NCI-H226 (cell line): ENCODE measurements around the gene FAF1.

Experiments
- DNase-seq: peaks from one replicate; pipeline ENCODE4 v3.0.0-alpha.2; 2015

Gene FAF1

DNA sequence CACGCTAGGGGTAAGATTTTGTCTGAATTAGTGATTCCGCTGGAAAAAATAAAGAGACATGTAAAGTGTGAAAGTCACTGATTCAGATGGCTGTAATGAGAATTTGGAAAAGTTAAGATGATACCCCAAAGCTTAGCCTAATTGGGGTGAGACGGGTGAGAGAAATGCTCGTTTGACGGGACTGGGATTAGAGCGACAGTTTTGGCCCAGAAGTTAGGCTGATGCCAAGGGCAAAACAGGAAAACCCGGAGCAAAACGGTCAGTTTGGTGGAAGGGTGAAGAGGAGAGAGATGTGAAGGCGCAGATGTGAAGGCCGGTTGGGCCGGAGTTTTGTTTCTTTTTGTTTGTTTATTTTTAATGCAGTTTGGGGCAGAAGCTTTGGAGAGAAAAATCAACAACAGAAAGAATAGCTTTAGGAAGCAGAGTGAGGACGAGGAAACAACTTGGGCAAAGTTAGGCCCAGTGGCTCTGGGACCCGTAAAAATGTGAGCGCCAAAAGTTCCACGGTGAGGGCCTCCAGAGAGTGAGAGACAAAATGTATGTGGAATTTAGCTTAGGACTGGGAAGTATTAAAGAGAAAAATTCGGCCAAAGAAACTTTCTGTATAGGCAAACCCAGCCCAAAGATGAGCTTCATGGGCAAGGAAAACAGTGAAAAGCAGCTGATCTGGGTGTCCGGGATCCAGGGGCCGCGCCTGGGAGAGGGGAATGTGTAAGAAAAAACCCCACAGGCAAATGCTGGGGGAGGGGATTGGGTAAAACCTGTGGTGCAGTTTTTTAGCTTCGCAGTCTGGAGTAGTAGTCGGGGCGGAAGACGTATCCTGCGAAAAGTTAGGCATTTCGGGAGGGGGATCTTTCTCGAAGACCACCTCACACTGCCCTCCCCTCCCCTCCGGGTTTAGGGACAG lies 538.0 kb downstream of the FAF1 start:
- DNase-seq = no peak

DNA sequence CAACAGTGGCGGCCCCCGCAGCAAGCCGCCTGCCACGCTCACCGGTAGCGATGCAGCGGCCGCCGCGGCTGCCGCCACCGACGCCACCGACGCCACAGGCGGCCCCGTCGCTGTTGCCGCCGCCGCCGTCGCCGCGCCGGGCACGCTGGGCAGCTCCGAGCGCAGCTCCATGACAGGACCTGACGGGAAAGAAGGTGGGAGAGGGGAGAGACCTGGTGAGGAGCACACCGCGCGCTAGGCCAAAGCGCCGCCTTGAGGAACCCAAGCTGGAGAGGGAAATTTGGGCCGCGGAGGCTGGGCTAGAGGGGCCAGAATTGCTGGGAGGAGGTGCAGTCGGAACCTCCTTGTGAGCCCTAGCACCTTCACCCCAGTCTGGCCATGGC lies 538.7 kb downstream of the FAF1 start:
- no peak for DNase-seq

DNA sequence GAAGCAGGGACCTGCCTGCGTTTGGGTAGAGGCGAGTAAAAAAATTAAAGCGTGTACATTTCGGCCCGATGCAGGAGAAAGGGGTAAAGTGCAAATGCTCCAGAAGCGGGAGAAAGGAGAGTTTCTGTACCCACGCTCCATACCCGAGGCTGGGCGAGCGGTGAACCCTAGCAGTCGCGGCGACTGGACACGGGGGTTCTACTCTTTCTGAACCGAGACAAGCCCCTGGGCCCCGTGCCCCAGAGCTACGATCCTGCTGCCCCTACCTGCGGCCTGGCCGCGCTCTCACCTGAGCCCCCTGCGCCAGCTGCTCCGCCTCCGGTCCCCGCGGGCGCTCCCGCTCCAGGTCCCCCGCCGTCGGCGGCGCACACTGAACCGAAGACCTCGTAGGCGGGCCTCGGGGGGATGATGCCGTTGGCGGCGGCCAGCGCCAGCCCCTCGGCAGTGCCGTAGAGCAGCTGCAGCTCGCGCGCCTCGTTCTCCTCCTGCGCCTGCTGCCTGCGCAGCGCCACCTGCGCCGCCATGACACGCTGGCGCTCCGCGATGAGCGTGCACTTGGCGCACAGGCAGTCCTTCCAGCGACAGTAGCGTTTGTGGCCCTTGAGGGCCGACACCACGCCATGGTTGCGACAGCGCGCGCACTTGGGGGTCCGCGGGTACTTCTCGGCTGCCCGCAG lies 539.2 kb downstream of the FAF1 start:
- no peak for DNase-seq

DNA sequence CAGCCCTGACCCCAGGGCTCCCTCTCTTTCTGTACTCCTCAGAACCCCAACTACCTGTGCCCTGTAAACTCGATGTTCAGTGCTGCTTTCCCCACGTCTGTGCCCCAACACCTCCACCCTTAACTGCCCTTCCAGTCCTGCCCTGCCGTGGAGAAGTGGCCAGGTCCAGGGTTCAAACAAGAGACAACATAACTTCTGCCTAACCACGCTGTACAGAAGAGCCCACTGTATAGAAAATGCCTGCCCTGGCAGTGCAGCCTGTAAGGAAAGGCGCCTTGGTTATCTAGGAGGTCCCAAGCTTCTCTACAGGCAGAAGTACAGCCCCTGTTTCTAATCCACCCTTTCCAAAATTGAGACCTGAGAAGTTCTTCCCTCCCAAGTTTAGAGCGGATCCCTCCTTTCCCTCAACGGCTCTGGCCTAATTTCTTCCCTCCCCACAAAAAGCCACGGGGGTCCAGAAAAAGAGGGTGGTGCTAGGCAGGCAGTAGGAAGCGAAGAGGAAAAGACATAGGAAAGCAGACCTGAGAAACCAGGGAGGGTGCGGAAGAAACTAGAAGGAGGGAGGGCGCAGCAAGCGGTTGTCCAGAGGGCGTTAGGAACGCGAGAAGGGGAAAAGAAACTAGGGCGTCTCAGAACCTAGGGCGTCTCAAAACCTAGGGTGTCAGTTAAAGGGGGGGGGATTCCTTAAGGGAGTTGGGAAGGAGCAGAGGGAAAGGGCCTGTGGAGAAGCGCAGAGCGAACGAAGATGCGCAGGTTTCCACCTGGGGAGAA lies 540.0 kb downstream of the FAF1 start:
- no peak for DNase-seq

DNA sequence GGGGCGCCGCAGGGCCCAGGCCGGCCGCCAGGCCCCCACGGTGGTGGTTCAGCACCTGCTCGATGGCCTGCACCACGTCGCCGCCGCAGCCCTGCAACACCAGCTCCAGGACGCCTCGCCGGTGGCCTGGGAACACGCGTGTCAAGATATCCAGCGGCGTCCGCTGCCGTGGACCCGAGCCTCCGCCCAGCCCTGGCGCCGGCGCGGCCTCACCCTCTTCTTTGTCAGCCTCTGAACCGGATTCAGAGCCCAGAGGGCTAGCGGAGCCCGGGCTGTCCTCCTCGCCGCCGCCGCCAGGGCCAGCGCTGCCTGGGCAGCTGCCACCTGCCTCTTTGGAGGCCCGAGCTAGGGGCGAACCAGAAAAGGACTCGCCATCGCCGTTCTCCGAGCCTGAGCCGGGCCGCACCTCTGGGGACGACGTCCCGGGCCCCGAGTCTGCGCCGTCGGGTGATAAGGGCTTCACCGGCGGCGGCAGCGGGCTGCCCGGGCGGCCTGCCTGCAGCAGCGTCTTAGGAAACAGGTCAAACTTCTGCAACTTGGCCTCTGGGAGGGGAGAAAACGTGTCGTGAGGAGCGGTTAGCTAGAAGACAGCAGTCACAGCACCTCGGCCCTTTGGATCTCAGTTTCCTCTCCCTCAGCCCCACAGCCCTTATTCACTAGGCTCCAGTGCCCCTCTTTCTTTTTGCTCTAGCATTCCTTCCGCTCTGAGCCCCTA lies 540.7 kb downstream of the FAF1 start:
- no peak for DNase-seq

DNA sequence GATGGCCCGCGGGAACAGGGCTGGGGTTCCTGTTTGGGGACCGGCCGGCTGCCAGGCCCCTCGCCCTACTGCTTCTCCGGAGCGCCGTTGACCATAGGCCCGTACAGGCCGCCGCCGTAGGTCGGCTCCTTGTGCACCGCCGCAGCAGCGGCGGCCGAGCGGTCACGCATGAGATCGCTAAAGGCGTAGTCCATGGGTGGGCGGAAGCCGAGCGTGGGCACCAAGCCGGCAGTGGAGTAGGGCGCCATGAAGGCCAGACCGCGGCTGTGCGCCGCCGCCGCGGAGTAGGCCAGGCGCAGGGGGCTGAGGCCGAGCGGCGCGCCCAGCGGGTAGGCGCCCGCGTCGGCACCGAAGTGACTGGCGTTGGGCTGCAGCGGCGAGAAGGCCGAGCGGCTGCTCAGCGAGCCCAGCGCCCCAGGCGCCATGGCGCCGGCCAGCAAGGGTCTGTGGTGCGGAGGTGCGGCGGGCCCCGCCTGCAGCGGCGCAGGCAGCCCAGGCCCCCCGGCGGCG lies 541.4 kb downstream of the FAF1 start:
- DNase-seq = no peak

DNA sequence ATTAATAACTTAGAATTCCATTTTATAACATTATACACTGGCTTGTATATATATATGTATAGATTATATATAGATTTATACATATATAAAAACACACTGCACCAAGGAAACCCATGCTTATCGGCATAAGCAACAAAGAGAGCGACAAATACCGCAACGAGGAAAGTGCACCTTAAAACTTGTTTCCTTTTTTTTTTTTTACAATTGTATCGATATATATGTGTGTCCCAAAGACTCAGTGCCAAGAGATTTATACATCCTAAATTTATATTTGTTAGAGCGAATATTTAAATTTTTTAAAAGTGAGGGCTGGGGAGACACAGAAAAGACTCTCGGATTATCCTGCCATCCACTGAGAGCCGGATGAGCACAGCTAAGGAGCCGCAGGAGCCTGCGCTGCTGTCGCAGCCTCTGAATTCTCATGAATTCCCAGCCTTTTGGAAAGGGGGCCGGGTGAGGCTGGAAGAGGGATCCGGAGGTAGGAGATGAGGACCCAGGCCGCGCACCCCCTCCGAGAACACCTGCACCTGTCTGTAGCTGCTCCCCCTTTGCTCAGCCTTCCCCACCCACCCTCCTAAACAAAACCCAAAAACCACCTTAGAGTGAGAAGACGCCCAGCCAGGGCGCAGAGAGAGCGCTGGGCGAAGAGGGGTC lies 542.0 kb downstream of the FAF1 start:
- no peak for DNase-seq

DNA sequence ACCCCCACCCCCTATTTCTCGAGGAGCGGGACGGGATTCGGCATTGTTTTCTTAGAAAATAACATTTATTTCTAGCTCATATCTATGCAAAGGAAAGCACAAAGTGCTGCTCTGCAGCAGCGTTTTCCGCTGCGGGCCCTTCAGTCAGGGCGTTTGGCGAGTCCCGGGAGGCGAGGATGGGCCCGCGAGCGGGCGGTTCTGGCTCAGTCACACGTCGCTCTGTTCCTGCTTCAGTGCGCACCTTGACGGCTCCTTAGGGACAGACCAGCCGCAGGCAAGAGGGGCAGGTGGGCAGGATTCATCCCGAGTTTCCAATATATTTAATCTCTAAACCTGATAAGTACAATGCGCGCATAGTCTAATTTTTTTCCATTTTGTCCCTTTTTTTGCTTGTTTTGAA lies 542.6 kb downstream of the FAF1 start:
- DNase-seq = no peak

DNA sequence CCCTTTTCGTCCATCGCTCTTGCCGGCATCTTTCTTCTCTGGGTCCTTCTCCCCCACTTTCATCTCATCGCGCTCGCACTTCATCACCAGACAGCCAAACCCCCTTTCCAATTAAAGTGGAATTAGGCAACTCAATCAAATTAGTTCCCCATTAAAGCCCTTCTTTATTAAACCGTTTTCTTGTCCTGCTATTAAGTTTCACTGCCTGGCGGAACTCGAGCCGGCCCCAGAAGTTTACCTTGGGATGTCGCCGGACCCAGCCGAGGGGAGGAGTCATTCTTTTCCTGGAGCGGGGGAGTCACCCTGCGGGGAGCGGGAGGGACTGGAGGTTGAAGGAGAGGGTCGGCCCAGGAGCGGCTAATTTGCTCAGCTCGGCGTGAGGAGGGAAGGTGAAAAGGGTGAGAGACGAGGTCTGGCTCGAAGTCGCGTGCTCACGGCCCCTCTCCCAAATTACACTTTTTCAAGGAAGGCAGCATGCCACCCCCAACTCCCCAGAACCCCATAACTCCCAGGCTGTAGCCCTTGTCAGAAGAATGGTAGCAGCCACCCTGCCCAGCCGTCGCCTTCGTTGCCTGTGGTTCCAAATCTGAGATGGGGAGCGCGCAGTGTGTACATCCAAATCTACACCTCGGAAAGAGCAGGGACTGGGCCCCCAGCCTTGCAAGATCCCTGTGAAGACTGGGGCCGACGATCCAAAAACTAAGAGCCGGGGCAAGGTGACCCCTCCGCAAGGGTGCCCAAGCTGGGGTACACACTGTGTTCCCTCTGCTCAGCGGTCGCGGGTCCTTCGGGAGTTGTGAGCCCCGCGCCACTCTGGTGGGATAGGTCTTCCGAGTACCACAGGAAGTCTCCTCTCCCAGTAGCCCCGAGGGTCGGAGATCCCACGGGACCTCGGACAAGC lies 543.3 kb downstream of the FAF1 start:
- no peak for DNase-seq

DNA sequence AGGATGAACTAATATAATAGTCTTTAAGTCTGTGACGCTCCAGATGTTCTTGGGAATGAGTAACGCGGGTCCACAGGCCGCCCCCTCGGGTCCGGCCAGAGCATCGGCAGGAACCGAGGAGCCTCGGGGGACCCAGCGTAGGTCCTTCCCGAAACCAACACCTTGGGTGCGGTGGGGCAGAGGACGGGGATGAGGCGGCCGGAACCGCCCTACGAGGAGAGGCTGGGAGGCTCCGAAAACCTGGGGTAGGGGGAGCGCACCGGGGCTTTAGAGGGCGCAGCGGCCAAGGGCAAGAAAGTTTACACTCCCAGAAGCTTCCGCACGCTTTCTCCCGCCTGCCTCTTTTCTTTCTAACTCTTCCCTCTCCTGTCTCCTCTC lies 543.9 kb downstream of the FAF1 start:
- DNase-seq = no peak

DNA sequence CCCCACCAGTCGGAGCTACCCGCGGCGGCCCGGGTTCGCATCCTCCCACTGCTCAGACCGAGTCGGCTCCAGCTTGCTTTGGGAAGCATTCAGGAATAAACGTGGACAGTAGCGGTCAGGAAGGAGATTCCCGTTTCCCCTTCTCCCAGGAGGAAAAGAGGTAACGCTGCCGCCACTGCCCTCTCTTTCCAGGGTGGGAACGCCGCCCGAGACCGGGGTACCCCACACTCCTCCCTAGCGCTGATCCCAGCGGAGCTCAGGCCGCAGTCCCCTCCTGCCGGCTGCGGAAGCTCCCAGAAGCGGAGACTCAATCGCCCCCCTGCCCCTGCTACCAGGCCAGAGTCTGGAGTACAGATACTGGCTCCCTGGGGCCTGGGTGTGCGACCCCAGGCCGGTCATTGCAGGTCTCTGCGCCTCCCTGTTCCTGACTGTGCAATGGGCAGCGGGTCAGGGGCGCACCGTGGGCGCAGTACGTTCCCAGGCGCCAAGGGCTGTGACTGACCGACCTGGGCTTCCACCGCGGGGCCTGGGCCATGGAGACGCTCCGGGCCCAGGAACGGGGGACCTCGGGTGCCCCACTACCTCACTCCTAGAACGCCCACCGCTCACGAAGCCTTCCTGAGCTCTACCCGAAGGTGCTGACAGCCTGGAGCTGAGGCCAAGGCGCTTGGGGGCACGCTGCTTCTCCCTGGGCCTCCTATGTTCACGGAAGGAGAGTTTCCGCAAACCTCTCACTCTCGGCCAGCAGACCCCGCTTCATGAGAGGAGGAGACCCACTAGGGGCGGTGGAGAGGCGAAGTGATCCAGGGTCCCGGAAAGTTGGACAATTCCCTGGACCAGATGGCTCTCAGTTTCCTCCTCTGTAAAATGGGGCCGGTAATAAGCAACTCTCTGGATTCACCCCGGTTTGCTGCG lies 544.6 kb downstream of the FAF1 start:
- no peak for DNase-seq

DNA sequence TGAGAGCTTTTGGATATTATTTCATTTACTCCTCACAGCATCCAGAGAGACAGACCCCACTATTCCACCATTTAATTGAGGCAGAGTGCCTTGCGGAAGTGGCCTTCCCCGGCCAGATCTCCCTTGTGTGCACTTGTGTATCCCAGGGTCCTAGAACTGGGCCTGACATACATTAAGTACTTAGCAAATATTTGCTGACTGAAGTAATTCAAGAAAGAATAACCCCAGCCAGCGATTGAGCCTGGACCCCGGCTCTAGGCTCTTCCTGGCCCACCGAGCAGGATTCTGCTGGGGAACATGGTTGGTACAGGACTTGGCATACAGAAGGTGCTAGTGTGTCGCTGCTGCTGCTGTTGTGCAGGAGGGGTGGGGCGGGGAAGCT lies 545.2 kb downstream of the FAF1 start:
- no peak for DNase-seq

DNA sequence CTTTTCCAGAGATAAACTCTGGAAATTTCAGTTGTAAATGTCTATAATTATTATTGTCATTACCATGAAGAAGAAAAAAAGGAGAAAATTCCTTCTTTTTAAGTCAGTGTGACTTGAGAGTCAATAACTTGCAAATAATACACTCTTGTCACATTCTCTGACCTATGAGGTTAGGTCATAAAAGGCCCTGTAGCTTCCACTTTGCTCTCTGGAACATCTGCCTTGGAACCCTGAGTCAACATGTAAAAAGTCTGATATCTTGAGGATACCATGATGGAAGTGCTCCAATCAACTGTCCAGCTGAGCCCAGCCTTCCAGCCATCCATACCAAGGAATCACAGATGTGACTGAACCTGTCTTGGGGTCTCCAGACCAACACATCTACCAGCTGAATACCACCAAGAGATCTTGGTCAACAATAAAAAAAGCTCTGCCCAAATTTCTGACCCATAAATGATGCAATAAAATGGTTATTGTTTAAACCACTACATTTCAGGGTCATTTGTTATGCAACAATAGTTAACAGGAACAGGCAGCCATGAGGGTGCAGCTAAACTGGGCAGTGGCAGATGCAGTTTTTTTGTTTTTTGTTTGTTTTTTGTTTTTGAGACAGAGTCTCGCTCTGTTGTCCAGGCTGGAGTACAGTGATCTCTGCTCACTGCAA lies 547.1 kb downstream of the FAF1 start:
- no peak for DNase-seq

DNA sequence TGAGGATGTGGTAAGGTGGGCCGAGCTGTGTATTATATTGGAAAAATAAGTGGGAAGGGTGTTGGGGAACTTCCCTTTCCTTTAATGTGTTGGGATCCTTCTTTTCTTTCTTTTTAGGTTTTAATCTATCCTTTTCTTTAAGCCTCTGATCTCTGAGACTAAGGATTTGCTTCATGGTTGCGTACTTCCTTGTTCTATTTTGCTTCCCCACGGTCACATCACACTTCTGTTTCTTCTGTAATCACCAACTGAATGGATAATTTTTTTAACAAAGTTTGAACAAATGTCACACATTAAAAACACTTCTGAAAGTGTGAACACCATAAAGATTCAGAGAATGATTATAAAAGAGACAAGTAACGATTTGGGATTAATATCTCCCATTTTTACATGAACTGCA lies 554.3 kb downstream of the FAF1 start:
- no peak for DNase-seq

DNA sequence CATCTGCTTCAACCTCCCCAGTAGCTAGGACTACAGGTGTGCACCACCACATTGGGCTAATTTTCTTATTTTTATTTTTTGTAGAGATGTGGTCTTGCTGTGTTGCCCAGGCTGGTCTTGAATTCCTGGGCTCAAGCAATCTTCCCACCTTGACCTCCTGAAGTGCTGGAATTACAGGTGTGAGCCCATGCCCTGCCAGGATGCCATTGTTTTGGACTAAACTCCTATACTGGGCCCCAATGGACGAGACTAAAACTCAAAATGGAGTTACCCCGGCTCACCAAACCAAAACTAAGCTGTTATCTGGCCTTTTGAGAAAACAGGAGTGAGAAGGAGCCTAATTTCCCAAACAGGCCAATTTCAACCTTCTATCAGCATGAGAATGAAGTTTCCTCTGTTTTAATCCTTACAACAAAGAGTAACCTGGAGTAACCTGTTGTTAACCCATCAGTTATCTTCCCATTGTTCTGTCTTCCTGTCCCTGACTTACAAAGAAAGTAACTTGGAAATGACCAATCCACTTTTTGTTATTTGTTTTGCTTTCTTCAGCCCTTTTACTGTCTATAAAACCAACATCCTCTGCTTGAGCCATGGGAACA lies 566.4 kb downstream of the FAF1 start:
- DNase-seq = no peak
